CD4-positive, alpha-beta T cell treated with Interleukin-21 for 1 hour (primary cell): ENCODE measurements around the gene NTRK1.
A peak's percentile ranks its signal among the peaks of the same experiment; 100 is the strongest.

ENCODE experiments used
- DNase-seq: peaks from one replicate; pipeline ENCODE4 v3.0.0-alpha.2; 2020

NTRK1 gene

DNA sequence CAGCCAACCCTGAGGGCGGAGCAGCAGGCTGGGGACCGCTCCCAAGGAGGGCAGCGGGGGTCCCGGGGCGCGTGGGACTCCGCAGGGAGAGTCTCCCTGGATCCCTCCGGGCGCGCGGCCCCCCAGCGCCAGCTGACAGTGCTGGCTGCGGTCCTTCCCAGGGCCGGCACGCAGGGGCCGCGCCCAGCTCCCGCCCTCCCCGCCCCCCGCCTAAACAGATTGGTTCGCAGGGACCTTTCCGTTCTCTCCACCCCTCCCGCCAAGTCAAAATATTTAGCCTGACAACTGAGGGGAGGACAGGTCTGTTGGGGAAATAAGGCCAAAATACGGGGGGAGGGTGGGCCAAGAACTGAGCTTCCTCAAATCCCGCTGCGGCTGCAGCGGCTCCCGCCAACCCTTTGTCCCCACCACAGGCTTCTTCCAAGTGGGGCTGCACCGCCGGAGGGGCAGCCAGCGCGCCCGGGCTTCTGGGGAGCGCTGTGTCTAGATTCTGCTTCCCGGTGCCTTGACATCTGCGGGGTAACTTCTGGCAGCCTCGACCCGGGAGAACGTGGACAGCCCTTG is 1.6 kb upstream of the NTRK1 start, which contains the start of gene INSRR:
Gene INSRR, minus strand, starts transcription at position 159 of the 564 bp plus-strand sequence. CDS start 496 bp downstream, outside the sequence.
- no peak for DNase-seq

DNA sequence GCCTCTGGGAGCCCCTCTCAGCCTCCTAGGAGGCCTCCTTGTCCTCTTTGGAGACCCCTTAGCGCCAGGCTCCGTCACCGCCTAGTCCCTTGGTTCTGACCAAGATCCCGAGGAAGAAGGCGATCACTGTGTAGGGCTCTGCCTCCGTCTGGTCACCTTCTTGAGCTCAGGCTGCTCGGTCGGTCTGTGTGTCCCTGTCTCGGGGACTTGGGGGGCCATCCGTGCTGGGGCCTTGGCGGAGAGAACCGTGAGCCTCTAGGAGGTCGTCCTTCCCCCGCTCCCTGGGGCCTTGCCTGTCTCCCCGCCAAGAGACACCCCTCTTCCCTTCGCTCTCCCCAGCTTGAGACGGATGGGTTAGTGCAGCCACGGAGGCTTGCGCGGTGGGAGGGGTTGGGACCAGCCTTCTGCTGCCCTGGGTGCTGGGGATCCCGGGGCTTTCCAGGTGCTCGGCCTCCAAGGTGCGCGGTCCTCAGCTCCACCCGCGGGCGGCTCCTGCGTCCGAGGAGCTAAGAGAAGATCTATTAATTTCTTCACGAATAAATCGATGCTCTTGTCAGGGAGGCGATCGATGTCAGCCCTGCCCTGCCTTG is 1.0 kb upstream of the NTRK1 start:
- DNase-seq, result no peak

DNA sequence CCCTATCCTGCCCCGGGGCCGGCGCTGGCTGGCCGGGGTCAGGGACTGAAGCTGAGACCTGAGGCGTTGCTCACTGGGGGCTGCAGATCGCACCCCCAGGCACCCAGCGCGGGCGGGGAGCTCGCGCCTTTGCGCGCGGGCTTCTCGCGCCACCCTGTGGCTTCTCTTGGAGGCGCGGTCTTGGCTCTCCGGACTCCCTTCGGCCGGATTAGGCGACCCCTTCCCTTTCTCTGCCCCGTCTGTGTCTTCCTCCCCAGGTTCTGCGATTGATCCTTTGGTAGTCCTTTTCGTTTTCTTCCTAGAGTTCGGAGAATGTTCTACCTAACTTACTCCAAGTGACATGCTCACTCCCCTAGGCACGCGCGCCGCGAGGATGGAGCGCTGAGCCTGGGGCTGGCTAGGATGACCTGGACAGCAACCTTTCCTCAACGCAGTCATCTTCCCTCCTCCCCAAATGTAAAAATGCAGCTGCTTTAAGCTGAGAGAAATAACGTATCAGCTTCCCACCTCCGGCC is 495 bp upstream of the NTRK1 start:
- peak; percentile 63 for DNase-seq

DNA sequence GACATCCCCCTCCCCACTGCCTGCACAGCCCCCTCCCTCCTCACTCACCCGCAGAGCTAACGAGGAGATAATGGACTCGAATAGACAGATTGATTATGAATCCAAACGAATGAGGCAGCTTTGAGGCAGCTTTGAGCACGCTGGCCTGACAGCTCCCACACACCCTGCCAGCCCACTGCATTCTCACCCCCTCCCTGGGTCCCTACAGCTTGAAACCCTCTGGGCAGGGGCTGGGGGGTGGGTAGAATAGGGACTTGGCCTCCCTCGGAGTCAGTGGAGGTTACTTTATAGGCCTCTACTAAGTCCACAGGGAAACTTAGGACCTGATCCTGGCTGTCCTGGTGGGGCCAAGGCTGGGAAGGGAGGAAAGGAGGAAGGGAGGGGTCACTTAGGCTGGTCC is 1.9 kb downstream of the NTRK1 start:
- DNase-seq, result no peak

DNA sequence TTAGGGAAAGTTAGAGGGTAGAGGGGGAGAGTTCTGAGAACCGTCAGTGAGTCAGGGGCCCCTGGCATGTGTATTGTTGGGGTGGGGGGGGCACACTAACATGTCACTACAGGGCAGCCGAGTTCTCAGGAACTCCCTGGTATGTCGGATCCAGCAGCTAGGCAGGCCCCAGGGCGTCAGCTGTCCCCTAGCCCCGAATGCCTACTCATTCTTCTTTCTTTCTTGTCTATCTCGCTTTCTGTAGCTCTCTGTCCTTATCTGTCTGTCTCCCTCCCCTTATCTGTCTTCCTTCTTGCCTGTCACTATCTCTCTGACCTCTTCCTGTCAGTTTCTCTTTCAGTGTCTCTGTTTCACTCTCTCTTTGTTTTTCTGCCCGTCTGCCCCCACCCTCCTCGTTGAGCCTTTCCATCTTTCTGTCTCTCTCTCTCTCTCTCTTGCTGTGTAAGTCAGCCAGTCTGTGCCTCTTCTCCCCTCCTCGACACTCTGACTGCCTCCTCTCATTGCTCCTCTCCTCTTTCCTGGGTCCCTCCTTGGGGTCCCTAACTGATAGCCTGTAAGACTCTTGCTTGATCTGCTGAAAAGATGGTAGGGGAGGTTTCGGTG is 2.4 kb downstream of the NTRK1 start:
- no peak for DNase-seq

DNA sequence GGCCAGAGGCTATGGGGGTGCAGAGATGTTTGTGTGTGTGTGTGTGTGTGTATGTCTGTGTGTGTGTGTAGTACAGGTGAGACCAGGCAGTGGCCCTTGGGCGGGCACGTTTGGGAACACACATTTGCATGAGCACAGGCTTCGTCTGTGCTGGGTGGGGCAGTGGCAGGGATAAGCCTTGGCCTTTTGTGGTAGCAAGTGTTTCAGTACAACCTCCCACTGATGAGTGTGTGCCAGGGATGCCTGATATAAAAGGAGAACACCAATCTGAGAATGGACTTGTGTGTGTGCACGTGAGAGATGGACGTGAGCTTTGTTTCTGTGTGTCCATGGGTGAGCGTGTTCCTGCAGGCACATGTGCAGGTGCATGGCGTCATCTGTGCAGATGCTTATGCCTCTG is 3.0 kb downstream of the NTRK1 start:
- DNase-seq, result no peak

DNA sequence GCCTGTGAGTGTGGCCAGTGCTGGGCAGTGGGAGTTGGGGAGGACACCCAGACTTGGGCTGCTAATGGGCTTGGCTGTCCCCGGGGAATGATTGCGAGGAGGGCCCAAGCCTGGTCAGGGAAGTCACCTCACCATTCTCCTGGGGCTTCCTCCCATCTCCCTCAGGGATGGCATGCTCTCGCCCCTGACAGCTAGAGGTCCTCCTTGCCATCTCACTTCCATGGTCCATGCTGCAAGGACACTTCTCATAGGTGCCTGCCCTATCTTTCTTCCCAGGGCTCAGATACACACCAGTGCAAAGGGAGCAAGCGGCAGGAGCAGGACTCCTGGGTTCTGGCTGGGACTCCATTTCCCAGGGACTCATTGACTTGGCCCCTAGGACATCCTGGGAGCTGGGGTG is 4.1 kb downstream of the NTRK1 start:
- DNase-seq, result no peak

DNA sequence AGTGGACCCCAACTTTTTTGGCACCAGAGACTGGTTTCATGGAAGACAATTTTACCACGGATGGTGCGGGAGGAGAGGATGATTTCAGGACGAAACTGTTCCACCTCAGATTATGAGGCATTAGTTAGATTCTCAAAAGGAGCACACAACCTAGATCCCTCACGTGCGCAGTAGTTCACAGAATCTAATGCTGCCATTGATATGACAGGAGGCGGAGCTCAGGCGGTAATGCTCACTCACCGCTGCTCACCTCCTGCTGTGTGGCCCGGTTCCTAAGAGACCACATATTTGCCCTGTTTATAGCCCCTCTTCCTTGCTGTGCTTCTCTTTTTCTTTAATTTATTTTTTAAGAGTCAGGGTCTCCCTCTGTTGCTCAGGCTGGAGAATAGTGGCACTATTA is 4.6 kb downstream of the NTRK1 start:
- DNase-seq, result no peak

DNA sequence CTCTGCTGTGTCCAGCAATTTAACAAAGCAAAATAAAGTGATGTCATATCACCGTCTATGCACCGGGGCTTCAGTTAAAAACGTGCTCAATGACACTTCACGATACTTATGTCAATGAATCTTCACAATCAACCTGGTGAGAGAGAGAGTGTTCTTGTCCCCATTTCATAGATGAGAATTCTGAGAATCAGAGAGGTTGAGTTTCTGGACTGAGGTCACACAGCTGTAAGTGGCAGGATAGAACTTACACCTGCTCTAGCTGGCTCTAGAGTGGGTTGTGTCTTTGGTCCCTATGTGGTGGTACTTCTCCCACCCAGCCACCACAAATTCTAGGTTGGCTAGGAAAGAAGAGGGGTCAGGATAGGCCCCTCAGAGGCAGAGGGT is 5.2 kb downstream of the NTRK1 start:
- no peak for DNase-seq

DNA sequence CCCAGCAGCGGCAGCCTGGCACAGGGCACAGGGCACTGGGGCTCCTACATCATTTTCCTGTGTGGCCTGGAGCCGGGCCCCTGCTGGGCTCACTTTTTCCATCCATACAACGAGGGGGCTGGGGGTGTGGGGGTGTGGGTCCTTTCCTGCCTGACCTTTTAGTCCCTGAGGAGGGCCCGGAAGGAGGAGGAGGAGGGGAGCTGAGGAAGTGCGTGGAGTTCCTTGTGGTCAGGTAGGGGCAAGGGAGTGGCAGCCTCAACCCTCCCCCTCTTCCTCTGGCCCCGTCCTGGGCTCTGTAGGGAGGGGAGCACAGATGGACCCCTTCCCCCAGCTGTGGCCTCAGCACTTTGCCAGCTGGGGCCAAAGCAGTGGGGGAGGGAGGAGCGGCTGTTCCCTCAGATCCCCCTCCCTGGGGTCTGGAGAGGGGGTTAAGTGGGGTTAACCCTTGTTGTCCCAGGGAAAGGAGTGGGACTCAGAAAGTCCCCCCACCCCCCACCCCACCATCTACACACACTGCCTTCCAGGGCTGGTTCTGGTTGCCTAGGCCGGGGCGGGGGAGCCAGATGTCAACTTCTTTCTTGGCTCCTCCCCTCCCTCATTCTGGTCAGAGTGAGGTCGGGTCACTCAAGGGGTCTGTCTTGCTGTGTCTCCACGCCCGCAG is 5.7 kb downstream of the NTRK1 start:
- DNase-seq, result no peak

DNA sequence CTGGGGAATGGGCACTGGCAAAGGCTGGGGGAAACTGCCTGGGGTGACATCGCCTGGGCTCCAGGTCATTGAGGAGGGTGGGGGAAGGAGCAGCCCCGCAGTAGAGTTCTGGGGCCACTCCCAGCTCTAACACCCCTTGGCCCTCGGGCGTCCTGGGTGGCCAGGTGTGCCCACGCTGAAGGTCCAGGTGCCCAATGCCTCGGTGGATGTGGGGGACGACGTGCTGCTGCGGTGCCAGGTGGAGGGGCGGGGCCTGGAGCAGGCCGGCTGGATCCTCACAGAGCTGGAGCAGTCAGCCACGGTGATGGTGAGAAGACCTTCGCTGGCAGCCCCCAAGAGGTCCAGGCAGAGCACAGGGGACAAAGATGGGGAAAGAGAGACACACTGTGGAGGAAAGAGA is 7.7 kb downstream of the NTRK1 start:
- no peak for DNase-seq

DNA sequence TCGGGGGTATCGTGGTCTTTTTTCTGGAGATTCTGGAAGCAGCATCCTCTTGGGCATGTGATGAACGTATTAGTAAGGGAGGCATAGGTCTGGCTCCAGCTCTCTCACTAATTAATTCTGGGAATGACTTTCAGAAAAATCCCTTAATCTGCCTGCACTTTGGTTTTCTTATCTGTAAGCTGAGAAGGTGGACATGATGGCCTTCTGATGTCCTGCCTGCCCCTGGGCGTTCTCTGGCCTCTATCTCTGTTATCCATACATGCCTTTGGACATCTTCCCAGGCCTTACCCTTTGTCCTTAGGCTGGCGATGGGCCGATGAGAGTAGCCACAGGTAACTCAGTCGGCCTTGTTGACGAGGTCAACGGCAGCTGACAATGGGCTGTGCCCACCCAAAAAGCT is 8.8 kb downstream of the NTRK1 start:
- DNase-seq, result no peak

DNA sequence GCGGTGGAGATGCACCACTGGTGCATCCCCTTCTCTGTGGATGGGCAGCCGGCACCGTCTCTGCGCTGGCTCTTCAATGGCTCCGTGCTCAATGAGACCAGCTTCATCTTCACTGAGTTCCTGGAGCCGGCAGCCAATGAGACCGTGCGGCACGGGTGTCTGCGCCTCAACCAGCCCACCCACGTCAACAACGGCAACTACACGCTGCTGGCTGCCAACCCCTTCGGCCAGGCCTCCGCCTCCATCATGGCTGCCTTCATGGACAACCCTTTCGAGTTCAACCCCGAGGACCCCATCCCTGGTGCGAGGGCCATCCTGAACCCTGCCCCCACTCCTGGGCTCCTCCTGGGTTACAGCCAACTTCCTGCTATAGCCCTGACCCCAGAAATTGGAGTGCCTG is 13.0 kb downstream of the NTRK1 start:
- no peak for DNase-seq

DNA sequence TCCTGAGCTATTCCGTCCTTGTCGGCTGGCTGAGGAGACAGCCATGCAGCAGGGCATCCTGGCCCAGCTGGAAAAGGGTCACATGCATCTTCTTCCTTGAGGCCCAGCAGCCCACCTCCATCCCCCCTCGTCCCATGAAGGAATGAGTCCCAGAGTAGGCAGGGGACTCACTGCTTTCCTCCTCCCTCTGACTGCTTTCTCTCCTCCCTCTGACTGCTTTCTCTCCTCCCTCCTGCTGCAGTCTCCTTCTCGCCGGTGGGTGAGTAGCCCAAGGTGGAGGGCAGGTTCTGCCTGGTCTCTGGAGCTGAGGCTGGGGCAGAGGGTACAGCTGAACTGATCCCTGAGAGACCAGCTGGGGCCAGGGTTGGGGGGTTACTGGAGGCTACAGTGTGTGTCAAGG is 13.5 kb downstream of the NTRK1 start:
- no peak for DNase-seq

DNA sequence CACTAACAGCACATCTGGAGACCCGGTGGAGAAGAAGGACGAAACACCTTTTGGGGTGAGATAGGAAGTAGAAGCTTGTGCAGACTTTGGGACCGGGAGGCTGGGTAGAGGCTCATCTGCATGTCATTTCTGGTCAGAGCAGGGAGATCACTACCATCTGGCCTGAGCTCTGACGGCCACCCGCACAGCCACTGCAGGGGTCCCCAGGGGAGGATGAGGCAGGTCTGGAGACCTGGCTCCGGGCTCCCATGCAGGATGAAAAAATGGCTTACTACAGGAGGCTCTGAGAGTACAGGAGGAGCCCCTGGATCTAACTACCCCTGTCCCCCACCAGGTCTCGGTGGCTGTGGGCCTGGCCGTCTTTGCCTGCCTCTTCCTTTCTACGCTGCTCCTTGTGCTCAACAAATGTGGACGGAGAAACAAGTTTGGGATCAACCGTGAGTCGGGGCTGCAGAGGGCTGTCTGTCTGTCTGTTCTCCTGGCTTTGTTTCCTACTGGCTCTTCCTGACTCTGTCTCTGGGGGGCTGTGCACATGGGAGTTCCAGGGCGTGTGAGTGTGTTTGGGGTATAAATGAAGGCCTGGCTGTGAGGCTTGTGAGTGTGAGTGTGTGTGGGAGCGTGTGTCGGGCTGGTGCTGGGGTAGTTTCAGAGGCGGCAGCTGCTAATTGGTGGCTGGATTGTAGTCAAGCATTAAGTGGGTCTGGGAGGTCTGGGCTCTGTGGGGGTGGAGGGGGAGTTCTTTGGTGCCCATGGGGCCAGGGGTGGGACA is 14.1 kb downstream of the NTRK1 start:
- no peak for DNase-seq

DNA sequence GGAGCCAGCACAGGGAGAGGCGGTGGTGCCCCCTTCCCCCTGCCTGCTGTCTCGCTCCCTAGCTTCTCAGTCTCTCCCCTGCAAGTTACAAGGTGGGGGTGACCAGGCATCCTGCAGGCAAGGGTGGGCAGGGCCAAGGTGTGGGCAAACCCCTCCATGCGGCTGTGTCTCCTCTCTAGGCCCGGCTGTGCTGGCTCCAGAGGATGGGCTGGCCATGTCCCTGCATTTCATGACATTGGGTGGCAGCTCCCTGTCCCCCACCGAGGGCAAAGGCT is 14.6 kb downstream of the NTRK1 start:
- DNase-seq, result no peak

DNA sequence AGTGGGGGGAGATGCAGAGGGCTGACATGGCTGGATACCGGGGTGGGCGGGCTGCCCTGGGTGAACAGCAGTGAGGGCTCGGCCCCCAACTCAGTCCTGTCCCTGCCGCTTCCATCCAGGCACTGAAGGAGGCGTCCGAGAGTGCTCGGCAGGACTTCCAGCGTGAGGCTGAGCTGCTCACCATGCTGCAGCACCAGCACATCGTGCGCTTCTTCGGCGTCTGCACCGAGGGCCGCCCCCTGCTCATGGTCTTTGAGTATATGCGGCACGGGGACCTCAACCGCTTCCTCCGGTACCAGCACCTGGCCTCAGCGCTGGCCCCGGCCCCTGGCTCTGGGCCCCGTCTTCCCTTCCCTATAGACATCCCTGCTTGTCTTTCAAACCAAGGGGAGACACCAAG is 15.6 kb downstream of the NTRK1 start:
- no peak for DNase-seq

DNA sequence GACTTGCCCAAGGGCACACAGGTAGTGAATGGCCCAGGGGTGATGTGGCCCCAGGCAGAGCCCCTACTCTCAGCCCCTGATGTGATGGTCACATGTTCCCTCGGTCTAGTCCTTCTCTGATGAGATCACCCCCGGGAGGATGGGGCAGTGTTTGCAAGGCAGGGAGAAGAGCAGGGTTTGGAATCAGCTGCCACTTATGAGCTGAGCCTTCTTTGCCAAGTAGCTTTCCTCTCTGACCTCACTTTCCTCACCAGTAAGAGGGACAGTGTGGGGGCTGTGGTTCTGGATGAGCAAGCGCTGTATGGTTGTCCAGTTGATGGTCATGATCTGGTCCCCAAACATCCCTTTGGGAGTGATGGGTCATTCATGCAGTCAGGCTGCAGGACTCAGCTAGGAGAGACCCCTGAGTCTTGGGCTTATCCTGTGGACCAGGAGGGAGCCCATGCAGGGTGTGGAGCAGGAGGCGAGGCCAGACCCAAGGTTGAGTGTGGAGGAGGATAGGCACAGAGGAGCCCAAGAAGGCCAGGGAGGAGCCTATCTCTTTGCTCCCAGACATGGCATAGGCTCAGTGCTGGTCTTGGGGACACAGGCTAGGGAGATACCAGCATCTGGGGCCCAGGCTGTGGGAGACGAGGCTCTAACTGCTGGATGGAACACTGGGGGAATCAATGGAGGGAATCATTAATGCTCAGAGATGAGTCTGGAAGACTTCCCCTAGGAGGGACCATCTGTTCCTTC is 16.9 kb downstream of the NTRK1 start:
- no peak for DNase-seq

DNA sequence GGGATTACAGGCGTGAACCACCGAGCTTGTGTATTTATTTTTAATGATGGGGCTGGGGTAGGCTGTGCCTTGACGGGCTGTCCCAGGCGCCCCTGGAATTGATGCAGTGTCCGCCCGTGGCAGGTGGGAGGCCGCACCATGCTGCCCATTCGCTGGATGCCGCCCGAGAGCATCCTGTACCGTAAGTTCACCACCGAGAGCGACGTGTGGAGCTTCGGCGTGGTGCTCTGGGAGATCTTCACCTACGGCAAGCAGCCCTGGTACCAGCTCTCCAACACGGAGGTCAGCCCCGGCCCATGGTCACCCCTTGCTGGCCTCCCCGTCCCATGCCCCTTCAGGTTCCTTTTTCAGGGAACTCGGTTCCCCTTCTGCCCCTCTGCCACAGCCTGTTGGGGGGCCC is 19.2 kb downstream of the NTRK1 start:
- DNase-seq, result no peak

DNA sequence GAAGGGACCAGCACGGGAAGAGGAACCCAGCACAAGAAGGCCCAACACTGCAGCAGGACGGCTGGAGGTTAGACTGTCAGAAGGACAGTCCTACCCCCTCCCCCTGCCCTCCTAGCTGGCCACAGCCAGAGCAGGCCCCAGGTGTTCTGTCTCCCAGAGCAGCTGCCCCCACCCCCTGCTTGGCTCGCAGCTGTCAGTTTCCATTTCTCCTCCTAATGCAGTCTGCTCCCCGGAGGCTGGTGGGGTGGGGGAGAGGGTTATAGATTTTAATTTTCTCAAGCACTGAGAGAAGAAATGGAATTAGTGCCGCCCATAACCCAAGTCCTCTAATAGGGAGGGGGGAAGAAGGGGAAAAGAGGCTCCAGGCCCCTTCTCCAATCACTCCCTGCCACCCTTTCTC is 19.8 kb downstream of the NTRK1 start:
- DNase-seq, result no peak

DNA sequence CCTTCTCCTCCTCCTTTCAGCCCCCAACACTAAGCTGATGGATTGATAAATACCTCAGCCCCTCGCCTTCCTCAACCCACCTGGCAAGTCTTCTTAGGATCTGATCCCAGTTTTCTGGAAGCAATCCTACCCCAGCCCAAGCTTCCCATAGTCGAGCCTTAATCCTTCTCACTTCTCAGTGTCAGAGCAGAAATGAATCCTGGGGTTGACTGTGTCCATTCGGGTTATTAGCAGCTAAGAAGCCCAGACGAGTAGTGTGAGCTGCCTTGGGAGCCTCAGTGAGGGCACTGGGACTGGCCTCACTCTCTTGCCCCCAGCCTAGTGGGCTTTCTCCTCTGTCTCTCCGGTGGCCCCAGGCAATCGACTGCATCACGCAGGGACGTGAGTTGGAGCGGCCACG is 20.4 kb downstream of the NTRK1 start:
- no peak for DNase-seq

DNA sequence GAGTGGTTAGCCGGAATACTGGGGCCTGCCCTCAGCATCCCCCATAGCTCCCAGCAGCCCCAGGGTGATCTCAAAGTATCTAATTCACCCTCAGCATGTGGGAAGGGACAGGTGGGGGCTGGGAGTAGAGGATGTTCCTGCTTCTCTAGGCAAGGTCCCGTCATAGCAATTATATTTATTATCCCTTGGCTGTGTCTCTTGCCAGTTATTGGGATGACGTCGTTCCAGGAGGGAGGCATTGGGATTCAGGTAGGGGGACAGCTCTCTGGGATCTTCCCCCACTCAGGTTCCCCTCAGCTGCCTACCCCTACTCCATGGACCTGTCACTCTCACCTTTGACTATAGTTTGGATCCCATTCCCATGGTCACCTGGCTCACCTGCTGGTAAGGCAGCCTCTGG is 21.0 kb downstream of the NTRK1 start:
- no peak for DNase-seq

DNA sequence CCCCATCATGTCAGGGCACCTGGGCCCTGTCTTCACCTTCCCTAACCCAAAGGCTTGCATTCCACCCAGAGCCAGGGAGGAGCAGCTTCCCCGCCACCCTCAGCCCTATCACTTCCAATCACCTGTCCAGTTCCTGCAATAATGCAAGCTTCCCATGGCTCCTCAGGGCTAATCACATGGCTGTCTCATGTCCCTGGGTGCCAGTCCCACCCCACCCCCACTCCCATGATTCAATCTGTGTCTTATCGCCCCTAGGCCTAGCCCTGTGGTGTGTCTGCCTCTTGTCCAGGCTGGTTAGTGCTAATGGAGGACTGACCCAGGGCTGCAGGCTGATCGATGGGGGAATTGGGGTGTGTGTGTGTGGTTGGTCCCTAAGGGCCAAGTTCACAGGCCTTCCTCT is 21.9 kb downstream of the NTRK1 start:
- no peak for DNase-seq
